HL-60 (cell line): Measurements from ENCODE around the gene HDAC7.

ENCODE experiments used
- CTCF ChIP-seq: IDR thresholded peaks from one replicate; pipeline ENCODE4 v1.5.1; 2011; ENCODE audit warnings: low read length, control low read depth, inconsistent platforms; ENCODE audit not compliant: insufficient read depth
- POLR2AphosphoS5 ChIP-seq: IDR thresholded peaks from 2 replicates; pipeline ENCODE4 v1.6.1; 2012; ENCODE audit warnings: low read depth
- SPI1 ChIP-seq: IDR thresholded peaks from 2 replicates; pipeline ENCODE4 v1.6.1; 2012; ENCODE audit warnings: low read depth, mild to moderate bottlenecking, borderline replicate concordance
- TF ChIP-seq, protein P1 (sequence below): IDR thresholded peaks from 2 replicates; pipeline ENCODE4 v1.6.1; 2012; ENCODE audit warnings: low read depth; ENCODE audit not compliant: insufficient replicate concordance

DNA sequence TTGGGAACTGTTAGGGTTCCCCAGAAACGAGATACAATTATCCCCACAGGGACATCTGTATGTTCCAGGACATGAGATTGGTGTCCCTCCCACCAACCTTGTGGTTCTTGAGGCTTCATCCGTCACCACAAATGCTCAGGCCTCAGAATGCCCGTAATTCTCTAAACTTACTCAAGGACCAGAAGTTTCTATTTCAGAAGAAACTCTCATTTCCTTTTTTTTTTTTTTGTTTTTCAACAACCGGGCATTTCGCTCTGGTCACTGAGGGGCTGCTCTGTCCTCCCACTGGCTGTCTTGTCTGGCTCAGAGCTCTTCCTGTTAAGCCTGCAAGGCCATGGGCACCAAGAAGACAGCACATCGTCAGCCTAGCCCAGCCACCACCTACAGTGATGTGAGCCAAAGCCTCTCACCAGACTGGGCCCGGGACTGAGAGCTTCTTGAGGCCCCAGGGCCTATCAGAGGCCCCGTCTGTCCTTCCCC lies 48.9 kb upstream of the HDAC7 start:
- TF ChIP-seq CTCF: no peak
- TF ChIP-seq POLR2AphosphoS5: peak; percentile 52
- TF ChIP-seq, protein P1, sequence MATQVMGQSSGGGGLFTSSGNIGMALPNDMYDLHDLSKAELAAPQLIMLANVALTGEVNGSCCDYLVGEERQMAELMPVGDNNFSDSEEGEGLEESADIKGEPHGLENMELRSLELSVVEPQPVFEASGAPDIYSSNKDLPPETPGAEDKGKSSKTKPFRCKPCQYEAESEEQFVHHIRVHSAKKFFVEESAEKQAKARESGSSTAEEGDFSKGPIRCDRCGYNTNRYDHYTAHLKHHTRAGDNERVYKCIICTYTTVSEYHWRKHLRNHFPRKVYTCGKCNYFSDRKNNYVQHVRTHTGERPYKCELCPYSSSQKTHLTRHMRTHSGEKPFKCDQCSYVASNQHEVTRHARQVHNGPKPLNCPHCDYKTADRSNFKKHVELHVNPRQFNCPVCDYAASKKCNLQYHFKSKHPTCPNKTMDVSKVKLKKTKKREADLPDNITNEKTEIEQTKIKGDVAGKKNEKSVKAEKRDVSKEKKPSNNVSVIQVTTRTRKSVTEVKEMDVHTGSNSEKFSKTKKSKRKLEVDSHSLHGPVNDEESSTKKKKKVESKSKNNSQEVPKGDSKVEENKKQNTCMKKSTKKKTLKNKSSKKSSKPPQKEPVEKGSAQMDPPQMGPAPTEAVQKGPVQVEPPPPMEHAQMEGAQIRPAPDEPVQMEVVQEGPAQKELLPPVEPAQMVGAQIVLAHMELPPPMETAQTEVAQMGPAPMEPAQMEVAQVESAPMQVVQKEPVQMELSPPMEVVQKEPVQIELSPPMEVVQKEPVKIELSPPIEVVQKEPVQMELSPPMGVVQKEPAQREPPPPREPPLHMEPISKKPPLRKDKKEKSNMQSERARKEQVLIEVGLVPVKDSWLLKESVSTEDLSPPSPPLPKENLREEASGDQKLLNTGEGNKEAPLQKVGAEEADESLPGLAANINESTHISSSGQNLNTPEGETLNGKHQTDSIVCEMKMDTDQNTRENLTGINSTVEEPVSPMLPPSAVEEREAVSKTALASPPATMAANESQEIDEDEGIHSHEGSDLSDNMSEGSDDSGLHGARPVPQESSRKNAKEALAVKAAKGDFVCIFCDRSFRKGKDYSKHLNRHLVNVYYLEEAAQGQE: no peak
- 0 out of 2 replicates have a peak, but pooled peaks have one; percentile 3 for TF ChIP-seq SPI1
